GM12878 (cell line): Measurements from ENCODE around the gene AMER2. TPM values are rescaled to one million over a fixed set of nuclear protein-coding genes. Genes with fewer than 3 reads are reported as not detected.
A peak's percentile ranks its signal among the peaks of the same experiment; 100 is the strongest.

Experiments used
- CTCF ChIP-seq, 3 experiments: IDR thresholded peaks in 2 of 3; conservative IDR thresholded peaks in 1 of 3; 2 replicates each; pipeline ENCODE4 v1.5.1; 2011; ENCODE audit warnings: low read depth in 3 of 3, low read length in 3 of 3, mild to moderate bottlenecking in 3 of 3, control low read depth in 2 of 3, moderate library complexity in 2 of 3, inconsistent platforms in 1 of 3, mixed read lengths in 1 of 3; ENCODE audit not compliant: control insufficient read depth in 2 of 3, insufficient read depth in 1 of 3; ENCODE audit errors: extremely low read depth in 1 of 3
- EED ChIP-seq: sonication (generic); IDR thresholded peaks from 2 replicates; pipeline ENCODE4 v1.6.1; 2016; ENCODE audit warnings: antibody characterized with exemption, low read depth
- ETV6 ChIP-seq, 2 experiments: fragments of 450-650 bp in 1 of 2; IDR thresholded peaks in 1 of 2; conservative IDR thresholded peaks in 1 of 2; 2 replicates each; pipeline ENCODE4 v1.6.1; 2014; ENCODE audit warnings: antibody characterized with exemption in 1 of 2, borderline replicate concordance in 1 of 2, low read depth in 1 of 2, mild to moderate bottlenecking in 1 of 2, moderate library complexity in 1 of 2
- FOXK2 ChIP-seq: fragments of 450-650 bp; IDR thresholded peaks from 2 replicates; pipeline ENCODE4 v1.6.1; 2017; ENCODE audit warnings: mild to moderate bottlenecking, moderate library complexity
- MTA3 ChIP-seq: IDR thresholded peaks from 2 replicates; pipeline ENCODE4 v1.6.1; 2012; ENCODE audit warnings: low read length, inconsistent platforms, borderline replicate concordance
- MYC ChIP-seq: IDR thresholded peaks from 2 replicates; pipeline ENCODE4 v1.6.1; 2011; ENCODE audit warnings: mild to moderate bottlenecking, low read length, moderate library complexity, inconsistent platforms; ENCODE audit not compliant: insufficient read depth, insufficient replicate concordance, insufficient read length, severe bottlenecking
- NR2C1 ChIP-seq: fragments of 450-650 bp; IDR thresholded peaks from 2 replicates; pipeline ENCODE4 v1.6.1; 2017; ENCODE audit warnings: antibody characterized with exemption, mild to moderate bottlenecking, moderate library complexity
- NRF1 ChIP-seq: conservative IDR thresholded peaks from 2 replicates; pipeline ENCODE4 v1.6.1; 2011; ENCODE audit warnings: mild to moderate bottlenecking, low read depth, low read length, improper control_type of control experiment
- RUNX3 ChIP-seq: IDR thresholded peaks from 2 replicates; pipeline ENCODE4 v1.6.1; 2012; ENCODE audit warnings: low read length, inconsistent platforms
- TCF12 ChIP-seq: IDR thresholded peaks from 2 replicates; pipeline ENCODE4 v1.6.1; 2011; ENCODE audit warnings: low read depth, mild to moderate bottlenecking, low read length
- YY1 ChIP-seq: IDR thresholded peaks from 2 replicates; pipeline ENCODE4 v1.6.1; 2011; ENCODE audit warnings: low read depth, mild to moderate bottlenecking, low read length
- ZBTB40 ChIP-seq: fragments of 450-650 bp; IDR thresholded peaks from 2 replicates; pipeline ENCODE4 v1.6.1; 2016; ENCODE audit warnings: mild to moderate bottlenecking, moderate library complexity, borderline replicate concordance
- ZZZ3 ChIP-seq: IDR thresholded peaks from 2 replicates; pipeline ENCODE4 v1.6.1; 2011; ENCODE audit warnings: low read depth; ENCODE audit not compliant: control insufficient read depth, insufficient read length
- polyA plus RNA-seq, 11 experiments: library from polyadenylated mRNA; depleted of rRNA in 4 of 11; unstranded in 6 of 11; stranded (reverse) in 5 of 11; fragments of >200 nt; fragmentation: Nextera tagmentation in 4 of 11; fragmentation: Illumina TruSeq in 1 of 11; extraction: Ambion mirVana in 4 of 11; extraction: Trizol in 1 of 11; gene quantifications; 1 replicate in 1 of 11; 2 replicates in 10 of 11; pipeline versions ENCODE4 v1.2.1 to v1.2.3, GENCODE V29; 2011 to 2016; ENCODE audit warnings: inconsistent platforms in 2 of 11, missing spikeins in 2 of 11, low read depth in 1 of 11
- total RNA-seq, 4 experiments: library from RNA; depleted of rRNA in 3 of 4; stranded (reverse); fragments of >200 nt in 3 of 4; fragmentation: Illumina TruSeq in 1 of 4; extraction: Trizol in 1 of 4; gene quantifications; 2 replicates each; pipeline versions ENCODE4 v1.2.1 to v1.2.3, GENCODE V29; 2013 to 2021

The AMER2 gene
- total and polyA plus RNA-seq, 10 of the 15 experiments (the other 5 are each of a cell fraction or from before 2014, with no cell fraction given): 0.01 to 0.34 (median 0.21) TPM

GRCh38 chr13:25114220-25114619 lies 57.9 kb downstream of the AMER2 start (continued):
- no peak for TF ChIP-seq ZBTB40
- no peak for TF ChIP-seq MYC
- TF ChIP-seq EED: no peak
- no peak for TF ChIP-seq NR2C1
- no peak for TF ChIP-seq NRF1
- peak; percentile 54 for TF ChIP-seq RUNX3
- no peak for TF ChIP-seq YY1
- no peak for TF ChIP-seq ZZZ3
- no peak for TF ChIP-seq MTA3
- TF ChIP-seq ETV6 (conservative IDR thresholded peaks at IDR 0.05 in 1 of 2, IDR thresholded peaks at IDR 0.05 in 1 of 2; ENCODE audit: borderline replicate concordance in 1 of 2, low read depth in 1 of 2): 0 out of 4 replicates have a peak, but pooled peaks of 1 of the 2 experiments have one; percentile 16
- no peak for TF ChIP-seq FOXK2
- TF ChIP-seq TCF12: 0 out of 2 replicates have a peak, but pooled peaks have one; percentile 60
- peak; percentile 88 to 96 (median 90) for TF ChIP-seq CTCF (IDR thresholded peaks at IDR 0.05 in 2 of 3, conservative IDR thresholded peaks at IDR 0.05 in 1 of 3; ENCODE audit: control insufficient read depth in 2 of 3, extremely low read depth in 1 of 3, insufficient read depth in 1 of 3, low read depth in 3 of 3, low read length in 3 of 3)
